Body of pancreas (tissue), 4 donors: ENCODE measurements around the gene YKT6.

Source experiments
- CTCF ChIP-seq, 7 experiments: fragments of 450-650 bp in 4 of 7; fragments of 200-600 bp in 3 of 7; sonication (generic) in 3 of 7; IDR thresholded peaks; one replicate each; pipeline ENCODE4 v1.5.1; 2016 to 2019; ENCODE audit warnings: antibody characterized with exemption in 7 of 7
- POLR2A ChIP-seq, 3 donors: fragments of 450-650 bp; IDR thresholded peaks; one replicate each; pipeline ENCODE4 v1.6.1; 2016; ENCODE audit warnings: antibody characterized with exemption in 3 of 3, mild to moderate bottlenecking in 2 of 3

- TF ChIP-seq CTCF (IDR thresholded peaks at IDR 0.05) = no peak
- no peak for TF ChIP-seq POLR2A (IDR thresholded peaks at IDR 0.05)
Measured at GRCh38 chr7:44172803-44173424, 27.9 kb upstream of the YKT6 start.
